Measurements from ENCODE around the gene RASAL2.

The RASAL2 gene

DNA sequence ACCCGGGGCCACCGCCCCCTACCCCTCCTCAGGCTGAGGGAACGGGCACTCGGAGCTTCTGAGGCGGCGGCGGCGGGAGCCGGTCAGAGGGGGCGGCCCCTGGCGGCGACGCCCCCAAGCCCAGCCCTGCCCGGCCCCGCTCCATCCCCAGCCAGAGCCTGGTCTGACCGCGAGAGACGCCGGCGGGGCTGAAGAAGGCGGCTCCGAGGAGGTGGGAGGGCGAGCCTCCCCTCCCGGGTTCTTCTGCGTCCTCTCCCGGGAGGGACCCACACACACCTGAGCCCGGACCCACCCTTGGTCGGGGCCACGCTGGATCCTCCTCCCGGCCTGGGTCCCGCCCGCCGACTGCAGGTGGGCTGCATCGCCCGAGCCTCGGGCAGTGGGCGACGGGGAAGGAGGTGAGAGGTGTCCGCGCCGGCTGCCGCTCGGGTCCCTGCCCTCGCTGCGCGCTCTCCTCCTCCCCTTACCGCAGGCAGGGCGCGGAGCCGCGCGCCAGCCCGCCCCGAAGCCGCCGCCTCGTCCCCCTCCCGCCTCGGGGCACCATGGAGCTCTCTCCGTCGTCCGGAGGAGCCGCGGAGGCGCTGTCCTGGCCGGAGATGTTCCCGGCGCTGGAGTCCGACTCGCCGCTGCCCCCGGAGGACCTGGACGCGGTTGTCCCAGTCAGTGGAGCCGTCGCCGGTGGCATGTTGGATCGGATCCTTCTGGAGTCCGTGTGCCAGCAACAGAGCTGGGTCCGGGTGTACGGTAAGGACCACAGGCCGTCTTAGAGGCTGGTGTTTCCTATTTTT lies at the start of gene RASAL2:
Gene RASAL2, plus strand, starts transcription at position 154 of the 788 bp plus-strand sequence. Its CDS starts 389 bp downstream, at position 543.
- peak in 50 of 56 donors; percentile 10 to 78 (median 48) for DNase-seq

GRCh38 chr1:178046591-178047270 lies 47.2 kb upstream of the RASAL2 start:
- DNase-seq, result no peak

DNA sequence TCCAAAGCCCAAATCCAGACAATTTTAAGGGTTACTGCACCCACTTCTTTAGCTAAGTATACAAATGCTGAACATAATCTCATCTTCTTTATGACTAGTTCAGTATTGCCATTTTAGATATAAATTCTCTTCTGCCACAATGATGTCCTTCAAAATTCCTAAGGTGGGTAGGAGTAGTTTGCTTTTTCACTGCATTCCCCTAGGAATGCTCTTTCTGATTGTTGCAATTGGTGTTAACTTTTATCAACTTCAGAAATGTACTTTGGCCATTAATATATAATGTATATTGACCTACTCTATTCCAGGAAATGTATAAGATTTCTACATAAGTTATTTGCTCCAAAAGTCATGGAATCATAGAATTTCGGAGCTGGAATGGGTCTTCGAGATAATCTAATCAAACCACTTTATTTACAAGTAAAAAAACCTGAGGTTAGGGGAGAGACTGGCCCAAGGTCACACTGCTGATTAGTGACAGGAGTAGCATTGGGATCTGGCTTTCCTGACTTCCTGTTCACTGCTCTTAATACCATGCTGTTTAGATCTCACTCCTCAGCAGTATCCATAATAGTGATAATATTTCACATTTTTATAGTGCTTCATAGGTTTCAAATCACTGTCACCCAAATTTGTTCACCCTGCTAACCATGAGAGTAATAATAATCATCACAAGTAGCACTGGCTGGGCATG lies 46.4 kb upstream of the RASAL2 start:
- no peak for DNase-seq

- DNase-seq, result no peak
These were observed 45.5 kb upstream of the RASAL2 start for GRCh38 chr1:178048426-178048825.

DNA sequence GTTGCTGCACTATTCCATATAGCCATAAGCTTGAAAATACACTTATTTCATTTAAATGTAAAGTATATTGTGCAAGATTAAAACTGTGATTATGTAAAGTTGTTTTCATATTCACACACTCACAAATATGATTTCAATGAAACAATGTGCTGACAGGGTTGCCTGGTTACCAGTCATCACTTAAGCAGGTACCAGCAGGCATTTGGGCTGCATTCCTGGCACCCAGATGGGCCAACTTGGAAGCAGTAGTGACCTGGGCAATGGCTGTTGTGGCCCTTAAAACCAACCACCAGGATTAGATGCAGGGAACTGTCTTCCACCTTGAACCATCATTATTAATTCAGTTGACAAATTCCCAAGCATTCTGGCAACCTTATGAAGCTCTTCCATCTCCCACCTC lies 45.0 kb upstream of the RASAL2 start:
- DNase-seq, result no peak

DNA sequence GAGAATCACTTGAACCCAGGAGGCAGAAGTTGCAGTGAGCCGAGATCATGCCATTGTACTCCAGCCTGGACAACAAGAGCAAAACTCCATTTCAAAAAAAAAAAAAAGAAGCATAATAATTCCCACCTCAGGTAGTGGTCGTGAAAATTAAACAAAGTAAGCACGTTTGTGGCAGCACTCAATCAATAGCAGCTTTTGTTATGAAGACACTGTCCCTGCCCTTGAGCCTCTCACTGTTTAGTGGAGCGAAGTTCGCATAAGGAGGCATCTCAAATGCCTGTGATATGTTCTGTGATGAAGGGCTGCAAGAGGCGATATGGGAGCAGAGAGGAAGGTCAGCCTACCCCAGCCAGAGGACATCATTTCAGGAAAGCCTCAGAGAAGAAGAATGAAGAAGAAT lies 43.8 kb upstream of the RASAL2 start:
- no peak for DNase-seq

DNA sequence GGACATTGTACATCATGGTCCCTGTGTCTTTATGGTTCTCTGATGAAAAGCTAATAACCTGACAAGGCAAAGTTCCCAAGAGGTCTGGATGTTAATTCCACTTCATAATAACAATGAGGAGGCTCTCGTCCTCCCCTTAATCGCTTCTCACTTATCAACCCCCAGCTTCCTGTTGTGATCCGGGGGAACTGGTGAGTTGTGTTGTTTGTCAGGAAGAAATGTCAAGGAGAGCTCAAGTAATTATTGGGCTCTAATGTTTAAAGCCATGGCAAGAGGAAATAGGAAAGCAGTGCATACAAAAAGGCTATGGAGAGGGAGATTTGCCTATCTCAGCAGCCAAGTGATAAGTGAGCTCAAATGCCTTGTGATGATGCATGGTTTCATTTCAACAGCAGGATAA lies 42.8 kb upstream of the RASAL2 start:
- no peak for DNase-seq

DNA sequence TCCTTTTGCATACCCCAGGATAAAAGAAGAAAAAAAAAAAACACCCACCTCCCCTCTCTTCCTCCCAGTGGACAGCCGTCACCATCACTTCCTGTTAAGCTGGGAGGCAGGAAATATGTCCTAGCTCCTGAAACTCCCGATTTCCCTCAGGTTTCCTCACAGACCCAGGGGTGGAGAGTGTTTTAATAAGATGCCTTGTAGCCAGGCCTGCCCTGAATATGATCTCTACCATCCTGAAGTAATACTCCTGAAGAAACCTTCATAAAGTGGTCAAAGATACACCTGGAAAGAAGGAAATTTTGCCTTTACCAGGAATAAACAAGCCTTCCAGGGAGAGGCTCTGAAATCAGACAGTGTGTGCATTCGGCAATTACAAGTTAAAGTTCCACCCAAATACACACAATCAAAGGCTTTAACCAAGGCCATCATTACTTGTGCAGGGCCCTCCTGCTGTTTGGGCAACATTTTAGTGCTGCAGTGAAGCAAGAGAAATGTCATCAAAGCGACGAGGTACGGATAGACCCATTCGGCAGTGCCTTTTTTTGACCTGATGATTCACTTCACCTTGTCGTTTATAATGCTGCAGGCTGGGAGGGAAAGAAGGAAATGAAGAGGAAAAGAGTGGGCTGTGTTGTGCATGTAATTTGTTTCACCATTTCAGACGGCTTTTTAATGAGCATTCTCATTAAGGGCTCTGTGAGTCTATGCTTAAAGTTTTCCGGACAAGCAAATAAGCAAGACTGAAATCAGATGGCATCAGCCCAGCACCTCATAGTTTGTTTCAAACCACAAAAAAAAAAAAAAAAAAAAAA lies 41.0 kb upstream of the RASAL2 start:
- no peak for DNase-seq

DNA sequence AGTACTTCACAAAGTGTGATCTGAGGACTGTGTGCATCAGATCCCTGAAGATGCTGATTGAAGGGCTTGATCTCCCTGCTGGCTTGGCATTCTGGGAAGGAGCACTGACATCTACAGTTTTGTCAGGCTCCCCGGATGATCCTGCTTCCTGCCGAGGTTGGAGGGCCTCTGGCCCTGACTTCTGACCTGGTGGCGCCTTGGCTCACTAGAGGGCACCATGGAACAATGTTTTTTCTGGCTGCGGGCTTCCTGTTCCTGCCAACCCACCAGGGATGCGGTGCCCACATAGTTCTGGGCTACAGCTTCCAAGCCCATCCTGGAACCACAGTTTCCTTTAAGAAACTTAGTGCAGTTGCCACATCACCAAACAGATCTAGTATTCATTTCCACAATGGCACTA lies 38.8 kb upstream of the RASAL2 start:
- DNase-seq, result peak in 27 of 56 donors; percentile 7 to 67 (median 25)

- DNase-seq, result peak in 2 of 56 donors; percentile 5 to 6
These were observed 38.0 kb upstream of the RASAL2 start for GRCh38 chr1:178055779-178056471.

- no peak for DNase-seq
These were observed 36.7 kb upstream of the RASAL2 start for GRCh38 chr1:178057141-178057765.

DNA sequence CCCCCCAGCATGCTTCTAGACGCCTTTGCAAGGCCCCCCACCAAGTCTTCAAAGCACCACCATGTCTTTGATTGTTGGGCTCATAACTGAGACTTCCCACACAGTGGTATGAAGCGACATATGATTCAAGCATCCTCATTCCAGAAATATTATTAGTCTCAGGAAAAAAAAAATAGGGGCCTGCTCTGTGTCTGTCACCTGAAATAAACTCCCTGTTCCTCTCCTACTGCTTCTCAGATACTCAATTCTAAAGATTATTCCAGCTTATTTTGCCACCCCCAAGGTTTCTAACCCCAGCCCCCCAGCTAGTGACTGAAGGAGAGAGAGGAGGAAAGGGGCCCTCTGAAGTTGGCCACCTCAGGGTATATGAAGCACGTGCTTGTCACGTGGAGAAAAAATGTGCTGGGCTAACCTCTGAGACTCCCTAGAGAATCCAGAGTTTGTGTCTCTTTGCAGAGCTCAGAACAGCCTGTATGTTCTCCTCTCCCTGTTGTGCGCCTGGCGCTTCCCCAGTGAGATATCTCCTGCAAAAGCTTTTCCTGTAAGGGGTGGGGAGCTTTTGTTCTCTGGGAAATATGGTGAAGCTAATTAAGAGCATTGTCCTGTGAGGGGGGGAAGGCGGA lies 35.9 kb upstream of the RASAL2 start:
- DNase-seq, result peak in 6 of 56 donors; percentile 8 to 31 (median 24)

GRCh38 chr1:178060789-178061556 lies 32.9 kb upstream of the RASAL2 start:
- DNase-seq, result peak in 1 of 56 donors; percentile 9

GRCh38 chr1:178061620-178062019 lies 32.3 kb upstream of the RASAL2 start:
- no peak for DNase-seq

DNA sequence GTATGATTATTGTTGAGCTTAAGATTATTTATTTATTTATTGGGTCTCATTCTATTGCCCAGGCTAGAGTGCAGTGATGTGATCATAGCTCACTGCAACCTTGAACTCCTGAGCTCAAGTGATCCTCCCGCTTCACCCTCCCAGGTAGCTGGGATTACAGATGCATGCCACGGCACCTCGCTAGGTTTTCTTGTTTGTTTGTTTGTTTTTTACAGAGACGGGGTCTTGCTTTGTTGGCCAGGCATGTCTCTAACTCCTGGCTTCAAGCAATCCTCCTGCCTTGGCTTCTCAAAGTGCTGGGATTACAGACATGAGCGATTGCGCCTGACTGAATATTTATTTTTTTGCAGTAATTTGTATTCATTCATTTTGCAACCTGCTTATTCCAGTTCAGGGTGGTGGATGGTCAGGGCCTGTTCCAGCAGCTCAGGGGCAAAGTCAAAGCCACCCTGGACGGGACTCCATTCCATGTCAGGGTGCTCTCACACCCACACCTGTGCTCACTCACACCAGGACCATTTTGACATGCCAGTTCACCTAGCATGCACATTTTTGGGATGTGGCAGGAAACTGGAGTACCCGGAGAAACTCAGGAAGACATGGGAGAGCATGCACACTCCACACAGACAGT lies 29.6 kb upstream of the RASAL2 start:
- DNase-seq, result no peak

- no peak for DNase-seq
These were observed 28.7 kb upstream of the RASAL2 start for GRCh38 chr1:178065250-178065649.

GRCh38 chr1:178066296-178066907 lies 27.5 kb upstream of the RASAL2 start:
- DNase-seq, result no peak
